K562 (cell line): Measurements from ENCODE around the gene B4GALT5.

Experiments used
- BMI1 ChIP-seq: fragments of 150-350 bp; IDR thresholded peaks from 2 replicates; pipeline ENCODE4 v1.6.1; 2014; ENCODE audit warnings: low read length
- CREB1 ChIP-seq, 2 experiments: sonication (generic) in 1 of 2; formaldehyde crosslinking in 1 of 2; IDR thresholded peaks; 2 replicates each; pipeline versions ENCODE4 v1.6.1 to v1.8.0; 2012 to 2022; ENCODE audit warnings: inconsistent platforms in 1 of 2, mild to moderate bottlenecking in 1 of 2, missing genetic modification reagents in 1 of 2, moderate library complexity in 1 of 2
- ELF4 ChIP-seq: fragments of 450-650 bp; formaldehyde crosslinking; IDR thresholded peaks from 2 replicates; pipeline ENCODE4 v1.4.0; 2022; ENCODE audit warnings: missing genetic modification characterization
- ESRRA ChIP-seq: fragments of 450-650 bp; IDR thresholded peaks from 2 replicates; pipeline ENCODE4 v1.6.1; 2014; ENCODE audit warnings: low read depth, mild to moderate bottlenecking, moderate library complexity, borderline replicate concordance
- NRF1 ChIP-seq, 2 experiments: fragments of 450-650 bp; IDR thresholded peaks in 1 of 2; conservative IDR thresholded peaks in 1 of 2; 2 replicates each; pipeline ENCODE4 v1.6.1; 2014; ENCODE audit warnings: mild to moderate bottlenecking in 2 of 2
- PHF8 ChIP-seq: fragments of 200-600 bp; sonication (generic); IDR thresholded peaks from 2 replicates; pipeline ENCODE4 v1.6.1; 2012; ENCODE audit warnings: mixed run types, mild to moderate bottlenecking, inconsistent platforms, low read length, moderate library complexity, borderline replicate concordance
- POLR2A ChIP-seq: fragments of 450-650 bp; conservative IDR thresholded peaks from 2 replicates; pipeline ENCODE4 v1.6.1; 2016
- POLR2G ChIP-seq: fragments of 200-400 bp; formaldehyde crosslinking; IDR thresholded peaks from 2 replicates; pipeline ENCODE4 v1.6.1; 2017; ENCODE audit warnings: low read depth, mild to moderate bottlenecking, antibody characterized with exemption, low read length, moderate library complexity
- SETDB1 ChIP-seq: IDR thresholded peaks from one replicate; pipeline ENCODE4 v1.6.1; 2012; ENCODE audit warnings: low read length, control low read depth, inconsistent platforms
- VEZF1 ChIP-seq: fragments of 200-800 bp; sonication (Bioruptor generic); IDR thresholded peaks from 2 replicates; pipeline ENCODE4 v1.6.1; 2017; ENCODE audit warnings: missing genetic modification characterization, missing compliant biosample characterization

GRCh38 chr20:49603209-49603627, 110.5 kb downstream of the B4GALT5 start:
- TF ChIP-seq NRF1 (conservative IDR thresholded peaks at IDR 0.05 in 1 of 2, IDR thresholded peaks at IDR 0.05 in 1 of 2) (no peak), ESRRA (no peak), POLR2A (no peak), ELF4 (CRISPR knock-in tag) (no peak), BMI1 (no peak), POLR2G (no peak), CREB1 (IDR thresholded peaks at IDR 0.05) (no peak), CREB1 (CRISPR knock-in tag; IDR thresholded peaks at IDR 0.05) (no peak), SETDB1 (no peak), PHF8 (no peak), VEZF1 (CRISPR knock-in tag) (no peak)
